ENCODE results near the gene CXCL12.

The CXCL12 gene

GRCh38 chr10:44337081-44337480, 47.8 kb downstream of the CXCL12 start:
- no peaks in the 10 kb centered on the region for H3K4me1 ChIP-seq (ENCODE audit: control insufficient read depth, insufficient read depth, low read length)
- no peak overlapping the region for H3K4me3 ChIP-seq (ENCODE audit: insufficient read depth, low read depth, low read length)
- no peaks in the 10 kb centered on the region for H3K27me3 ChIP-seq (ENCODE audit: control insufficient read depth, insufficient read depth, low read length, poor library complexity, severe bottlenecking)
- H3K27ac ChIP-seq (ENCODE audit: insufficient read depth, low read depth, low read length, poor library complexity, severe bottlenecking) = no peak overlapping the region
- H3K36me3 ChIP-seq (ENCODE audit: control insufficient read depth, insufficient read depth, low read length) = no peaks in the 10 kb centered on the region
- WGBS, 2 experiments = 95% methylated on average over 4 of the region's 4 CpGs
- no peaks in the 10 kb centered on the region for H3K9me3 ChIP-seq (ENCODE audit: control insufficient read depth, low read length)

GRCh38 chr10:44335330-44336021, 49.4 kb downstream of the CXCL12 start:
- H3K27ac ChIP-seq (ENCODE audit: insufficient read depth, low read depth, low read length, poor library complexity, severe bottlenecking) = no peak overlapping the region
- WGBS, 2 experiments = 85 to 87% methylated on average over 9 of the region's 9 CpGs

GRCh38 chr10:44334621-44335184, 50.2 kb downstream of the CXCL12 start:
- Histone ChIP-seq H3K36me3 (ENCODE audit: control insufficient read depth, insufficient read depth, low read length) (no peaks in the 10 kb centered on the region), H3K9me3 (ENCODE audit: control insufficient read depth, low read length) (no peaks in the 10 kb centered on the region), H3K4me3 (ENCODE audit: insufficient read depth, low read depth, low read length) (no peak overlapping the region), H3K4me1 (ENCODE audit: control insufficient read depth, insufficient read depth, low read length) (no peaks in the 10 kb centered on the region), H3K27me3 (ENCODE audit: control insufficient read depth, insufficient read depth, low read length, poor library complexity, severe bottlenecking) (no peaks in the 10 kb centered on the region), H3K27ac (ENCODE audit: insufficient read depth, low read depth, low read length, poor library complexity, severe bottlenecking) (no peak overlapping the region)
- 86 to 92% methylated on average over 4 of the region's 4 CpGs for WGBS, 2 experiments

More at GRCh38 chr10:44335330-44336021, 49.4 kb downstream of the CXCL12 start:
- H3K9me3 ChIP-seq (ENCODE audit: control insufficient read depth, low read length) = no peaks in the 10 kb centered on the region
- H3K27me3 ChIP-seq (ENCODE audit: control insufficient read depth, insufficient read depth, low read length, poor library complexity, severe bottlenecking) = no peaks in the 10 kb centered on the region
- no peak overlapping the region for H3K4me3 ChIP-seq (ENCODE audit: insufficient read depth, low read depth, low read length)
- no peaks in the 10 kb centered on the region for H3K36me3 ChIP-seq (ENCODE audit: control insufficient read depth, insufficient read depth, low read length)
- no peaks in the 10 kb centered on the region for H3K4me1 ChIP-seq (ENCODE audit: control insufficient read depth, insufficient read depth, low read length)

- H3K9me3 ChIP-seq (ENCODE audit: control insufficient read depth, low read length) = no peaks in the 10 kb centered on the region
- H3K36me3 ChIP-seq (ENCODE audit: control insufficient read depth, insufficient read depth, low read length) = no peaks in the 10 kb centered on the region
- no peak overlapping the region for H3K4me3 ChIP-seq (ENCODE audit: insufficient read depth, low read depth, low read length)
- no peaks in the 10 kb centered on the region for H3K4me1 ChIP-seq (ENCODE audit: control insufficient read depth, insufficient read depth, low read length)
- WGBS, 2 experiments = 94% methylated on average over 6 of the region's 6 CpGs
- H3K27me3 ChIP-seq (ENCODE audit: control insufficient read depth, insufficient read depth, low read length, poor library complexity, severe bottlenecking) = no peaks in the 10 kb centered on the region
- H3K27ac ChIP-seq (ENCODE audit: insufficient read depth, low read depth, low read length, poor library complexity, severe bottlenecking) = no peak overlapping the region
Measured at GRCh38 chr10:44334091-44334490, 50.8 kb downstream of the CXCL12 start.

GRCh38 chr10:44333511-44333910, 51.4 kb downstream of the CXCL12 start:
- Histone ChIP-seq H3K27me3 (ENCODE audit: control insufficient read depth, insufficient read depth, low read length, poor library complexity, severe bottlenecking) (no peaks in the 10 kb centered on the region), H3K9me3 (ENCODE audit: control insufficient read depth, low read length) (no peaks in the 10 kb centered on the region), H3K4me1 (ENCODE audit: control insufficient read depth, insufficient read depth, low read length) (no peaks in the 10 kb centered on the region), H3K4me3 (ENCODE audit: insufficient read depth, low read depth, low read length) (no peak overlapping the region), H3K27ac (ENCODE audit: insufficient read depth, low read depth, low read length, poor library complexity, severe bottlenecking) (no peak overlapping the region), H3K36me3 (ENCODE audit: control insufficient read depth, insufficient read depth, low read length) (no peaks in the 10 kb centered on the region)
- WGBS, 2 experiments = 96 to 98% methylated on average over 10 of the region's 10 CpGs

- no peaks in the 10 kb centered on the region for H3K36me3 ChIP-seq (ENCODE audit: control insufficient read depth, insufficient read depth, low read length)
- no peak overlapping the region for H3K4me3 ChIP-seq (ENCODE audit: insufficient read depth, low read depth, low read length)
- H3K27me3 ChIP-seq (ENCODE audit: control insufficient read depth, insufficient read depth, low read length, poor library complexity, severe bottlenecking) = no peaks in the 10 kb centered on the region
- H3K9me3 ChIP-seq (ENCODE audit: control insufficient read depth, low read length) = no peaks in the 10 kb centered on the region
- H3K27ac ChIP-seq (ENCODE audit: insufficient read depth, low read depth, low read length, poor library complexity, severe bottlenecking) = no peak overlapping the region
- no peaks in the 10 kb centered on the region for H3K4me1 ChIP-seq (ENCODE audit: control insufficient read depth, insufficient read depth, low read length)
- WGBS, 2 experiments = 84 to 89% methylated on average over 7 of the region's 7 CpGs
Measured at GRCh38 chr10:44332465-44332864, 52.4 kb downstream of the CXCL12 start.

- Histone ChIP-seq H3K36me3 (ENCODE audit: control insufficient read depth, insufficient read depth, low read length) (no peaks in the 10 kb centered on the region), H3K27ac (ENCODE audit: insufficient read depth, low read depth, low read length, poor library complexity, severe bottlenecking) (no peak overlapping the region), H3K4me1 (ENCODE audit: control insufficient read depth, insufficient read depth, low read length) (no peaks in the 10 kb centered on the region), H3K9me3 (ENCODE audit: control insufficient read depth, low read length) (no peaks in the 10 kb centered on the region), H3K4me3 (ENCODE audit: insufficient read depth, low read depth, low read length) (no peak overlapping the region), H3K27me3 (ENCODE audit: control insufficient read depth, insufficient read depth, low read length, poor library complexity, severe bottlenecking) (no peaks in the 10 kb centered on the region)
Measured at GRCh38 chr10:44330431-44330830, 54.5 kb downstream of the CXCL12 start.

GRCh38 chr10:44327461-44327860, 57.4 kb downstream of the CXCL12 start:
- Histone ChIP-seq H3K27me3 (ENCODE audit: control insufficient read depth, insufficient read depth, low read length, poor library complexity, severe bottlenecking) (no peaks in the 10 kb centered on the region), H3K27ac (ENCODE audit: insufficient read depth, low read depth, low read length, poor library complexity, severe bottlenecking) (no peak overlapping the region), H3K4me3 (ENCODE audit: insufficient read depth, low read depth, low read length) (no peak overlapping the region), H3K4me1 (ENCODE audit: control insufficient read depth, insufficient read depth, low read length) (no peaks in the 10 kb centered on the region), H3K36me3 (ENCODE audit: control insufficient read depth, insufficient read depth, low read length) (no peaks in the 10 kb centered on the region), H3K9me3 (ENCODE audit: control insufficient read depth, low read length) (no peaks in the 10 kb centered on the region)
- 96 to 100% methylated on average over 2 of the region's 2 CpGs for WGBS, 2 experiments

Data from ectodermal cell (in vitro differentiated cells).